ENCODE data around the gene NKX2-3.

NKX2-3 gene

GRCh38 chr10:99583687-99584086, 50.9 kb downstream of the NKX2-3 start:
- DNase-seq (ENCODE audit: low read depth): no peak
